CD4-positive, alpha-beta T cell (primary cell): ENCODE measurements around the gene RALGPS2. TPM values are rescaled to one million over a fixed set of nuclear protein-coding genes. Genes with fewer than 3 reads are reported as not detected.

Experiments used
- ATAC-seq: fragments of 200-7000 bp; cut with Tn5 transposase; one replicate; pipeline ENCODE4 v1.10.0; 2022; ENCODE audit warnings: mild to moderate bottlenecking; ENCODE audit not compliant: poor library complexity
- CTCF ChIA-PET: fragments of 350-600 bp; sonication (Branson Sonifier 250); formaldehyde crosslinking; loops from one replicate; lab custom pipeline; 2021; ENCODE audit warnings: antibody characterized with exemption, inconsistent platforms; lab: Charles Lee
- POLR2A ChIA-PET: fragments of 350-600 bp; sonication (Branson Sonifier 250); formaldehyde crosslinking; loops from one replicate; lab custom pipeline; 2021; ENCODE audit warnings: antibody characterized with exemption, inconsistent platforms; lab: Charles Lee
- DNase-seq, 14 experiments: peaks; one replicate each; pipeline ENCODE4 v3.0.0-alpha.2; 2013 to 2020; ENCODE audit warnings: mixed read lengths in 2 of 14
- H3K27ac ChIP-seq, 2 donors: one replicate each; pipeline versions ENCODE4 v1.5.1 to v1.7.0; 2013; ENCODE audit warnings: low read length in 2 of 2, low read depth in 1 of 2, mild to moderate bottlenecking in 1 of 2
- H3K27me3 ChIP-seq, 2 experiments: 1 replicate in 1 of 2; 2 replicates in 1 of 2; pipeline versions ENCODE4 v1.6.1 to v1.7.0; 2013; ENCODE audit warnings: low read length in 2 of 2, control low read depth in 1 of 2, mild to moderate bottlenecking in 1 of 2, moderate library complexity in 1 of 2; ENCODE audit not compliant: insufficient read depth in 2 of 2, control insufficient read depth in 1 of 2
- H3K36me3 ChIP-seq: one replicate; pipeline ENCODE4 v1.6.1; 2013; ENCODE audit warnings: low read length, control low read depth; ENCODE audit not compliant: insufficient read depth
- H3K4me1 ChIP-seq: one replicate; pipeline ENCODE4 v1.6.1; 2013; ENCODE audit warnings: low read length, control low read depth; ENCODE audit not compliant: insufficient read depth
- H3K4me3 ChIP-seq: one replicate; pipeline ENCODE4 v1.5.1; 2013; ENCODE audit warnings: mild to moderate bottlenecking, low read length, moderate library complexity
- H3K9me3 ChIP-seq, 2 experiments: 1 replicate in 1 of 2; 2 replicates in 1 of 2; pipeline versions ENCODE4 v1.6.1 to v1.7.0; 2013; ENCODE audit warnings: low read length in 2 of 2, mild to moderate bottlenecking in 2 of 2, control low read depth in 1 of 2, moderate library complexity in 1 of 2; ENCODE audit not compliant: control insufficient read depth in 1 of 2, insufficient read depth in 1 of 2
- H3K27ac Mint-ChIP-seq: one replicate; pipeline ENCODE4 v1.8.0; 2020; ENCODE audit warnings: mixed read lengths
- H3K27me3 Mint-ChIP-seq: one replicate; pipeline ENCODE4 v1.8.0; 2021; ENCODE audit warnings: mixed read lengths
- H3K36me3 Mint-ChIP-seq: one replicate; pipeline ENCODE4 v1.8.0; 2021; ENCODE audit warnings: low read depth, mixed read lengths
- H3K4me1 Mint-ChIP-seq: one replicate; pipeline ENCODE4 v1.8.0; 2021; ENCODE audit warnings: low read depth, mixed read lengths
- H3K4me3 Mint-ChIP-seq: one replicate; pipeline ENCODE4 v1.8.0; 2020; ENCODE audit warnings: mild to moderate bottlenecking, mixed read lengths
- H3K9me3 Mint-ChIP-seq: one replicate; pipeline ENCODE4 v1.8.0; 2020; ENCODE audit warnings: mixed read lengths
- intact Hi-C, 2 experiments: fragments of 100-400 bp; cut with DNase I in 1 of 2; cut with micrococcal nuclease in 1 of 2; formaldehyde crosslinking; loops; one replicate each; pipeline versions ENCODE4 v1.15.1 to v1.9.0; 2023 to 2025; cut with DNase I, micrococcal nuclease
- total RNA-seq, 174 experiments: library from RNA in 2 of 174; stranded (reverse) in 2 of 174; gene quantifications; one replicate each; pipeline ENCODE4 v1.2.3 and lab custom pipeline; 2021 to 2026
- TF ChIP-seq, protein P1 (sequence below): fragments of 200-600 bp; IDR thresholded peaks from one replicate; pipeline ENCODE4 v1.8.0; 2022; ENCODE audit warnings: antibody characterized with exemption, mild to moderate bottlenecking

Gene RALGPS2
- total RNA-seq, 2 experiments from 2014 or later, result 8.6 to 10.8 TPM

DNA sequence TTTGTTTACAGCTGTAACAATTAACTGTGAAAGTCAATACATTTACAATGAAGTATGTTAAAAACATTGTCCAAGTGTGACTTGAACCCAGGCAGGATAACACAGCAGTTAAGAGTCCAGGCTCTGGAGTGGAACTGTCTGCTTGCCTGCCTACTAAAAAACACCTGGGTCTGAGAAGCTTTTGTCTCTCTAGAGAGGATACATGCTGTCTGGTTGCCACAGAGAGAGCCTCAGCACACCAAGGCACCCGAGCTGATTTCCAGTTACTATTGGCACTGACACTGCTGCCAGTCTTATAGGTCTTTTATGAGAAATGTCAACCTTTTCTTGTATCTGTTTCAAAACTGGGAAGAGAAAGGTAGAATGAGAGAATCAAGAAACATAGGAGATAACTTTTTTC is 20.2 kb upstream of the RALGPS2 start:
- no peaks in the 10 kb centered on the region for H3K4me1 Mint-ChIP-seq
- peaks cover 49% of the 10 kb centered on the region for H3K27me3 Mint-ChIP-seq
- TF ChIP-seq, protein P1, sequence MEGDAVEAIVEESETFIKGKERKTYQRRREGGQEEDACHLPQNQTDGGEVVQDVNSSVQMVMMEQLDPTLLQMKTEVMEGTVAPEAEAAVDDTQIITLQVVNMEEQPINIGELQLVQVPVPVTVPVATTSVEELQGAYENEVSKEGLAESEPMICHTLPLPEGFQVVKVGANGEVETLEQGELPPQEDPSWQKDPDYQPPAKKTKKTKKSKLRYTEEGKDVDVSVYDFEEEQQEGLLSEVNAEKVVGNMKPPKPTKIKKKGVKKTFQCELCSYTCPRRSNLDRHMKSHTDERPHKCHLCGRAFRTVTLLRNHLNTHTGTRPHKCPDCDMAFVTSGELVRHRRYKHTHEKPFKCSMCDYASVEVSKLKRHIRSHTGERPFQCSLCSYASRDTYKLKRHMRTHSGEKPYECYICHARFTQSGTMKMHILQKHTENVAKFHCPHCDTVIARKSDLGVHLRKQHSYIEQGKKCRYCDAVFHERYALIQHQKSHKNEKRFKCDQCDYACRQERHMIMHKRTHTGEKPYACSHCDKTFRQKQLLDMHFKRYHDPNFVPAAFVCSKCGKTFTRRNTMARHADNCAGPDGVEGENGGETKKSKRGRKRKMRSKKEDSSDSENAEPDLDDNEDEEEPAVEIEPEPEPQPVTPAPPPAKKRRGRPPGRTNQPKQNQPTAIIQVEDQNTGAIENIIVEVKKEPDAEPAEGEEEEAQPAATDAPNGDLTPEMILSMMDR, result no peak

DNA sequence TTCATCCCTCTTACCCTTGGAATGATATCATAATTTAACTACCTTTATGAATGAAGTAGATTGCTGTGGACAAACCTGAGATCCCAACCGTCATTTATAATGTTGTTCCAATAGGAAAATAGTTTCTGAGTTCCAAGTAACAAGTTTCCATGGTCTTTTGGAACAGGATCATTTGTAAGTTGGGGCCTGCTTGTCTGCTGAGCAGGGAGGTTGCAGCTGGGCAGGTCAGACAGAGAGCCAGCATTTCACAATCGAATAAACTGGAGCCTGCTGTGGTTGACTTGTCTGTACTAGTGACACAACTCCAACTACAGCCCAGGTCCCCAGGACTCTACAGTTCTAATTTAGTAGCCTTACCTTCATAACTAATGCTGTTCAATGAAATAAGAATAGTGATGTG is 18.6 kb upstream of the RALGPS2 start:
- H3K36me3 ChIP-seq, result no peaks in the 10 kb centered on the region
- intact Hi-C loops, result no loop called here
- Mint-ChIP-seq H3K36me3 (no peaks in the 10 kb centered on the region), H3K27ac (no peak overlapping the region), H3K9me3 (no peaks in the 10 kb centered on the region), H3K4me1 (no peaks in the 10 kb centered on the region), H3K27me3 (peaks cover 50% of the 10 kb centered on the region), H3K4me3 (no peak overlapping the region)
- DNase-seq, result no peak
- no peak overlapping the region for H3K27ac ChIP-seq
- POLR2A ChIA-PET, result no interaction called here
- H3K4me3 ChIP-seq, result no peak overlapping the region
- peaks cover 4 to 5% of the 10 kb centered on the region in 2 experiments for H3K27me3 ChIP-seq
- TF ChIP-seq, protein P1, result no peak
- no peak for ATAC-seq
- H3K9me3 ChIP-seq, result no peaks in the 10 kb centered on the region
- CTCF ChIA-PET, result no interaction called here
- H3K4me1 ChIP-seq, result no peaks in the 10 kb centered on the region

More for the DNA sequence above, 20.2 kb upstream of the RALGPS2 start:
- ChIA-PET CTCF (no interaction called here), POLR2A (no interaction called here)
- Histone ChIP-seq H3K4me1 (no peaks in the 10 kb centered on the region), H3K9me3 (no peaks in the 10 kb centered on the region), H3K4me3 (no peak overlapping the region), H3K36me3 (no peaks in the 10 kb centered on the region), H3K27ac (no peak overlapping the region), H3K27me3 (peaks cover 2 to 4% of the 10 kb centered on the region in 2 experiments)
- no peak overlapping the region for H3K27ac Mint-ChIP-seq
- intact Hi-C loops, result no loop called here
- H3K9me3 Mint-ChIP-seq, result no peaks in the 10 kb centered on the region
- DNase-seq (no peak), ATAC-seq (no peak)
- H3K4me3 Mint-ChIP-seq, result no peak overlapping the region
- no peaks in the 10 kb centered on the region for H3K36me3 Mint-ChIP-seq

DNA sequence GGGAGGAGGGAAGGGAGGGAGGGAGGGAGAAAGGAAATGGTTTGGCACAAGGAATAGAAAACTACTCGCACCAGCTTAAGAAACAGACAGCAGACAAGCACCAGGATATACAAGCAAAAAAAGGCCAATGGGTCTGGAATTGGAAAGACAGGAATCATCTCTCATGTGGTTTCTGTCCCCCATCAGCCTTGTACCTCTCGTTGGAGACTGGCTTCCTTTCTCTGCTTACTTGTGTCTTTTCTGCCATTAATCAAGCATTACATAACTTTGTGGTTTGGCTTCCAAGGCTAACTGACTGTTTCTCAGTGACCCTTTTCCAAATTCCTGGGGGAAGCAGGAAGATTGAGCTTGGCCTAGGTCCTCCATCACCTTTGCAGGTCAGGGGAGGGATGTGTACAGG is 11.8 kb upstream of the RALGPS2 start:
- no peak for ATAC-seq

More for the DNA sequence above, 11.8 kb upstream of the RALGPS2 start:
- intact Hi-C loops, result no loop called here
- Mint-ChIP-seq H3K27ac (no peak overlapping the region), H3K4me1 (no peaks in the 10 kb centered on the region), H3K36me3 (no peaks in the 10 kb centered on the region), H3K9me3 (no peaks in the 10 kb centered on the region), H3K27me3 (peaks cover 19% of the 10 kb centered on the region), H3K4me3 (no peak overlapping the region)
- no peak overlapping the region for H3K4me3 ChIP-seq
- POLR2A ChIA-PET, result no interaction called here
- CTCF ChIA-PET, result no interaction called here
- no peaks in the 10 kb centered on the region for H3K9me3 ChIP-seq
- H3K36me3 ChIP-seq, result no peaks in the 10 kb centered on the region
- H3K4me1 ChIP-seq, result no peaks in the 10 kb centered on the region
- peaks cover 0 to 7% of the 10 kb centered on the region in 2 experiments for H3K27me3 ChIP-seq
- no peak overlapping the region for H3K27ac ChIP-seq
- TF ChIP-seq, protein P1, result no peak
- no peak for DNase-seq
